H1 (cell line): Measurements from ENCODE around the gene LTBP3. TPM values are rescaled to one million over a fixed set of nuclear protein-coding genes. Genes with fewer than 3 reads are reported as not detected.

Experiments
- CTCF ChIA-PET: fragments of 300-600 bp; sonication (Branson Sonifier 250); formaldehyde crosslinking; loops from one replicate; lab custom pipeline; 2021; ENCODE audit not compliant: partially characterized antibody; lab: Charles Lee
- POLR2A ChIA-PET: fragments of 300-600 bp; sonication (Branson Sonifier 250); formaldehyde crosslinking; loops from one replicate; lab custom pipeline; 2021; ENCODE audit warnings: inconsistent platforms; ENCODE audit not compliant: partially characterized antibody; lab: Charles Lee
- DNase-seq, 2 experiments: peaks; one replicate each; pipeline versions ENCODE4 v3.0.0 to v3.0.0-alpha.2; 2010 to 2022; ENCODE audit warnings: low spot score in 2 of 2, low read depth in 1 of 2, mixed read lengths in 1 of 2
- FAIRE-seq: peaks from 2 replicates; lab custom pipeline; 2011; peaks lifted over from hg19 to GRCh38; lab: Jason Lieb, UNC
- H2AFZ ChIP-seq: 2 replicates; pipeline ENCODE4 v1.8.1; 2012; ENCODE audit warnings: low read length, inconsistent platforms
- H2AK5ac ChIP-seq: 2 replicates; pipeline ENCODE4 v1.6.1; 2013; ENCODE audit warnings: low read depth, low read length
- H2BK120ac ChIP-seq: replicated peaks from 2 replicates; pipeline ENCODE3; 2013; ENCODE audit warnings: low read depth, low read length, inconsistent platforms
- H2BK12ac ChIP-seq: 2 replicates; pipeline ENCODE4 v1.6.1; 2013; ENCODE audit warnings: low read depth, low read length
- H2BK15ac ChIP-seq: 2 replicates; pipeline ENCODE4 v1.6.1; 2013; ENCODE audit warnings: low read length
- H2BK20ac ChIP-seq: 2 replicates; pipeline ENCODE4 v1.6.1; 2013; ENCODE audit warnings: low read length
- H2BK5ac ChIP-seq: 2 replicates; pipeline ENCODE4 v1.6.1; 2013; ENCODE audit warnings: low read depth, low read length
- H3K14ac ChIP-seq: 2 replicates; pipeline ENCODE4 v1.6.1; 2013; ENCODE audit warnings: inconsistent platforms; ENCODE audit not compliant: insufficient read length
- H3K18ac ChIP-seq: 2 replicates; pipeline ENCODE4 v1.6.1; 2013; ENCODE audit warnings: low read length; ENCODE audit errors: extremely low read depth
- H3K23ac ChIP-seq: 2 replicates; pipeline ENCODE4 v1.6.1; 2013; ENCODE audit warnings: inconsistent platforms; ENCODE audit not compliant: insufficient read length
- H3K23me2 ChIP-seq: 2 replicates; pipeline ENCODE4 v1.6.1; 2013; ENCODE audit warnings: low read depth, low read length
- H3K27ac ChIP-seq: 2 replicates; pipeline ENCODE4 v1.6.1; 2011; ENCODE audit warnings: low read depth, low read length, inconsistent platforms
- H3K27me3 ChIP-seq, 4 experiments: replicated peaks in 1 of 4; 1 replicate in 1 of 4; 2 replicates in 3 of 4; pipeline versions ENCODE4 v1.6.1 to v1.8.1; 2011 to 2013; ENCODE audit warnings: low read length in 3 of 4, mild to moderate bottlenecking in 3 of 4, inconsistent platforms in 2 of 4, mixed read lengths in 2 of 4, moderate library complexity in 1 of 4; ENCODE audit not compliant: control insufficient read depth in 3 of 4, insufficient read depth in 3 of 4; ENCODE audit errors: extremely low read depth in 1 of 4
- H3K36me3 ChIP-seq, 4 experiments: 2 replicates each; pipeline versions ENCODE4 v1.6.1 to v1.8.1; 2011 to 2013; ENCODE audit warnings: mild to moderate bottlenecking in 4 of 4, low read length in 3 of 4, moderate library complexity in 2 of 4, control low read depth in 1 of 4, inconsistent platforms in 1 of 4; ENCODE audit not compliant: insufficient read depth in 4 of 4, control insufficient read depth in 2 of 4
- H3K4ac ChIP-seq: replicated peaks from 2 replicates; pipeline ENCODE3; 2013; ENCODE audit warnings: low read length, low read depth, mixed read lengths, inconsistent platforms; ENCODE audit not compliant: insufficient read length
- H3K4me1 ChIP-seq, 4 experiments: replicated peaks in 1 of 4; 1 replicate in 1 of 4; 2 replicates in 3 of 4; pipeline versions ENCODE4 v1.6.1 to v1.8.1; 2011 to 2013; ENCODE audit warnings: low read length in 3 of 4, inconsistent platforms in 2 of 4, mixed read lengths in 1 of 4; ENCODE audit not compliant: insufficient read depth in 4 of 4, control insufficient read depth in 3 of 4
- H3K4me2 ChIP-seq, 2 experiments: 2 replicates each; pipeline versions ENCODE4 v1.6.1 to v1.8.1; 2011 to 2013; ENCODE audit warnings: low read depth in 2 of 2, low read length in 2 of 2, control low read depth in 1 of 2, inconsistent platforms in 1 of 2, mild to moderate bottlenecking in 1 of 2; ENCODE audit not compliant: insufficient read depth in 1 of 2
- H3K4me3 ChIP-seq, 4 experiments: fragments of 200-600, 300-600 bp in 1 of 4; sonication (generic), shearing (Covaris generic), sonication (Bioruptor Twin) in 1 of 4; 2 replicates each; pipeline versions ENCODE4 v1.5.1 to v1.8.1; 2011 to 2016; ENCODE audit warnings: low read length in 4 of 4, low read depth in 3 of 4, control low read depth in 2 of 4, inconsistent platforms in 2 of 4, mild to moderate bottlenecking in 2 of 4, mixed read lengths in 1 of 4, moderate library complexity in 1 of 4; ENCODE audit not compliant: insufficient read depth in 2 of 4; ENCODE audit errors: extremely low read depth in 1 of 4
- H3K56ac ChIP-seq: replicated peaks from 2 replicates; pipeline ENCODE3; 2013; ENCODE audit warnings: low read depth, mild to moderate bottlenecking, mixed read lengths, low read length, inconsistent platforms; ENCODE audit not compliant: insufficient read length
- H3K79me1 ChIP-seq: 2 replicates; pipeline ENCODE4 v1.6.1; 2013; ENCODE audit warnings: low read depth, low read length, control low read depth
- H3K79me2 ChIP-seq, 2 experiments: 2 replicates each; pipeline versions ENCODE4 v1.6.1 to v1.8.1; 2012 to 2013; ENCODE audit warnings: low read length in 2 of 2, mild to moderate bottlenecking in 2 of 2, inconsistent platforms in 1 of 2; ENCODE audit not compliant: insufficient read depth in 2 of 2, control insufficient read depth in 1 of 2
- H3K9ac ChIP-seq, 4 experiments: replicated peaks in 1 of 4; 1 replicate in 1 of 4; 2 replicates in 3 of 4; pipeline versions ENCODE4 v1.6.1 to v1.8.1; 2011 to 2013; ENCODE audit warnings: low read depth in 3 of 4, low read length in 3 of 4, control low read depth in 2 of 4, mild to moderate bottlenecking in 2 of 4, moderate library complexity in 2 of 4, inconsistent platforms in 1 of 4; ENCODE audit errors: extremely low read depth in 1 of 4
- H3K9me3 ChIP-seq, 2 experiments: 2 replicates each; pipeline versions ENCODE4 v1.6.1 to v1.8.1; 2012 to 2013; ENCODE audit warnings: mild to moderate bottlenecking in 2 of 2, moderate library complexity in 2 of 2, control low read depth in 1 of 2, inconsistent platforms in 1 of 2, low read depth in 1 of 2, low read length in 1 of 2, mixed read lengths in 1 of 2; ENCODE audit not compliant: insufficient read depth in 2 of 2
- H4K20me1 ChIP-seq, 2 experiments: replicated peaks in 1 of 2; 2 replicates each; pipeline versions ENCODE3 to v1.8.1; 2011 to 2013; ENCODE audit warnings: inconsistent platforms in 2 of 2, low read length in 2 of 2, mild to moderate bottlenecking in 1 of 2; ENCODE audit not compliant: insufficient read depth in 2 of 2, control insufficient read depth in 1 of 2
- H4K5ac ChIP-seq: 2 replicates; pipeline ENCODE4 v1.6.1; 2013; ENCODE audit warnings: low read length, low read depth, mixed read lengths, inconsistent platforms; ENCODE audit not compliant: insufficient read length
- H4K8ac ChIP-seq: 2 replicates; pipeline ENCODE4 v1.8.0; 2013; ENCODE audit warnings: mild to moderate bottlenecking, moderate library complexity, low read length, inconsistent platforms; ENCODE audit not compliant: insufficient read depth; ENCODE audit errors: extremely low read depth
- H4K91ac ChIP-seq: replicated peaks from 2 replicates; pipeline ENCODE3; 2013; ENCODE audit warnings: low read length, mixed read lengths, inconsistent platforms; ENCODE audit not compliant: insufficient read length
- ATF3 ChIP-seq: IDR thresholded peaks from 2 replicates; pipeline ENCODE4 v1.6.1; 2011; ENCODE audit warnings: low read depth, mild to moderate bottlenecking, low read length; ENCODE audit not compliant: insufficient read depth
- GTF2F1 ChIP-seq: IDR thresholded peaks from 2 replicates; pipeline ENCODE4 v1.6.1; 2012; ENCODE audit warnings: low read depth, low read length, improper control_type of control experiment, borderline replicate concordance
- SAP30 ChIP-seq: fragments of 300-600 bp; sonication (generic); IDR thresholded peaks from 2 replicates; pipeline ENCODE4 v1.7.1; 2012; ENCODE audit warnings: low read length, moderate library complexity, mild to moderate bottlenecking, inconsistent platforms; ENCODE audit not compliant: insufficient read depth, insufficient replicate concordance
- SIRT6 ChIP-seq: IDR thresholded peaks from one replicate; pipeline ENCODE4 v1.7.1; 2012; ENCODE audit warnings: low read length, inconsistent platforms
- SP4 ChIP-seq: IDR thresholded peaks from 2 replicates; pipeline ENCODE4 v1.6.1; 2012; ENCODE audit warnings: low read length, inconsistent platforms
- TEAD4 ChIP-seq: IDR thresholded peaks from 2 replicates; pipeline ENCODE4 v1.6.1; 2012; ENCODE audit warnings: low read depth, low read length, inconsistent platforms, mixed read lengths
- USF2 ChIP-seq: IDR thresholded peaks from 2 replicates; pipeline ENCODE4 v1.6.1; 2011; ENCODE audit warnings: low read length, improper control_type of control experiment
- WGBS, 2 experiments: shearing (Covaris generic) in 1 of 2; methylation state at CpG; one replicate each; pipeline versions ENCODE4 v1.1.6 to v1.1.7; 2013 to 2015; ENCODE audit warnings: low lambda C conversion rate in 2 of 2, mixed read lengths in 2 of 2, inconsistent platforms in 1 of 2, low coverage in 1 of 2, missing lambda C conversion rate in 1 of 2; ENCODE audit not compliant: insufficient replicate concordance in 2 of 2, insufficient coverage in 1 of 2, insufficient read length in 1 of 2; ENCODE audit errors: extremely low coverage in 1 of 2, missing lambda C conversion rate in 1 of 2; 5-methylcytosine and 5-hydroxymethylcytosine counted together
- polyA plus RNA-seq, 7 experiments: library from polyadenylated mRNA; depleted of rRNA in 3 of 7; stranded (reverse) in 5 of 7; unstranded in 2 of 7; fragments of >200 nt in 5 of 7; fragments of 200-250 nt in 2 of 7; gene quantifications; 1 replicate in 5 of 7; 2 replicates in 1 of 7; 4 replicates in 1 of 7; pipeline versions ENCODE4 v1.2.1 to v1.2.3, GENCODE V29; 2011 to 2013; ENCODE audit warnings: missing spikeins in 2 of 7, mixed read lengths in 2 of 7
- total RNA-seq: library from RNA; stranded (reverse); fragmentation: NEBNext Ultra II Directional; extraction: Animal tissue kit (Norgen Biotek cat#: 25700); gene quantifications from 2 replicates; pipeline ENCODE4 v1.2.1, GENCODE V29; 2021
- TF ChIP-seq, protein P1 (sequence below): IDR thresholded peaks from 2 replicates; pipeline ENCODE4 v1.6.1; 2012; ENCODE audit warnings: inconsistent platforms

LTBP3 gene
- total and polyA plus RNA-seq, 2 of the 8 experiments (the other 6 are each of a cell fraction or from before 2014, with no cell fraction given): 12.8 to 17.8 TPM

DNA sequence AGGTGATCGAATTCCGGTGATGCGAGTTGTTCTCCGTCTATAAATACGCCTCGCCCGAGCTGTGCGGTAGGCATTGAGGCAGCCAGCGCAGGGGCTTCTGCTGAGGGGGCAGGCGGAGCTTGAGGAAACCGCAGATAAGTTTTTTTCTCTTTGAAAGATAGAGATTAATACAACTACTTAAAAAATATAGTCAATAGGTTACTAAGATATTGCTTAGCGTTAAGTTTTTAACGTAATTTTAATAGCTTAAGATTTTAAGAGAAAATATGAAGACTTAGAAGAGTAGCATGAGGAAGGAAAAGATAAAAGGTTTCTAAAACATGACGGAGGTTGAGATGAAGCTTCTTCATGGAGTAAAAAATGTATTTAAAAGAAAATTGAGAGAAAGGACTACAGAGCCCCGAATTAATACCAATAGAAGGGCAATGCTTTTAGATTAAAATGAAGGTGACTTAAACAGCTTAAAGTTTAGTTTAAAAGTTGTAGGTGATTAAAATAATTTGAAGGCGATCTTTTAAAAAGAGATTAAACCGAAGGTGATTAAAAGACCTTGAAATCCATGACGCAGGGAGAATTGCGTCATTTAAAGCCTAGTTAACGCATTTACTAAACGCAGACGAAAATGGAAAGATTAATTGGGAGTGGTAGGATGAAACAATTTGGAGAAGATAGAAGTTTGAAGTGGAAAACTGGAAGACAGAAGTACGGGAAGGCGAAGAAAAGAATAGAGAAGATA is 59.0 kb downstream of the LTBP3 start, which contains the start of gene MALAT1:
Gene MALAT1 (plus strand): TSS at position 69 of the 736 bp plus-strand sequence.
- Histone ChIP-seq H3K9me3 (no peaks in the 10 kb centered on the region), H2AFZ (no peak within 1 kb of the TSS), H2BK20ac (peak within 1 kb of the TSS; percentile 23; the same call in 1 of the 2 replicates), H2BK120ac (peak within 1 kb of the TSS; percentile 96), H2AK5ac (peak within 1 kb of the TSS; percentile 99), H3K9ac (peak within 1 kb of the TSS; percentile 95 to 99 (median 96)), H3K27ac (peak within 1 kb of the TSS; percentile 99), H3K4me2 (peak within 1 kb of the TSS; percentile 90 to 98), H4K20me1 (peaks cover 26 to 36% of the 10 kb centered on the region in 2 experiments), H3K79me1 (no peaks in the 10 kb centered on the region), H4K91ac (peak within 1 kb of the TSS; percentile 100), H3K14ac (peak within 1 kb of the TSS; percentile 70), H4K8ac (peak within 1 kb of the TSS; percentile 100; the same call in 1 of the 2 replicates), H3K79me2 (peaks cover 38 to 72% of the 10 kb centered on the region in 2 experiments), H3K18ac (peak within 1 kb of the TSS; percentile 91), H3K23me2 (peaks cover 15% of the 10 kb centered on the region), H2BK12ac (peak within 1 kb of the TSS; percentile 98; the same call in 1 of the 2 replicates), H3K36me3 (peaks cover 21 to 43% (median 30%) of the 10 kb centered on the region in 4 experiments), H2BK5ac (peak within 1 kb of the TSS; percentile 99), H3K4me1 (peaks cover 5 to 12% (median 6%) of the 10 kb centered on the region in 4 experiments; a peak in 6 of 7 replicates), H2BK15ac (peak within 1 kb of the TSS; percentile 83), H3K56ac (peak within 1 kb of the TSS; percentile 96), H3K4ac (peak within 1 kb of the TSS; percentile 97), H3K4me3 (peak within 1 kb of the TSS; percentile 93 to 100 (median 98)), H3K23ac (no peak within 1 kb of the TSS), H4K5ac (peak within 1 kb of the TSS; percentile 96), H3K27me3 (no peaks in the 10 kb centered on the region)
- DNase-seq (peak in 1 of 2 experiments; percentile 99), FAIRE-seq (no peak)
- ChIA-PET POLR2A (interaction anchor here (0.7 to 29.8 kb wide), 46 partner anchors 4 to 382 kb away, joined by 3 to 1569 read pairs (median 6); partner anchors contain the start of genes DPF2, FAM89B, FRMD8 and KCNK7), CTCF (interaction anchor here (1.3 to 29.0 kb wide), 8 partner anchors 8 to 83 kb away, joined by 3 to 809 read pairs (median 12); partner anchors contain the start of gene ZNRD2)
- 1 to 100% methylated on average over 2 to 24 of the region's 24 CpGs for WGBS, 2 experiments
- TF ChIP-seq SAP30 (no peak), GTF2F1 (peak; percentile 99), SP4 (peak; percentile 62; the same call in 1 of the 2 replicates), SIRT6 (no peak), ATF3 (no peak), TEAD4 (peak; percentile 99), USF2 (0 out of 2 replicates have a peak, but pooled peaks have one; percentile 11)
- TF ChIP-seq, protein P1, sequence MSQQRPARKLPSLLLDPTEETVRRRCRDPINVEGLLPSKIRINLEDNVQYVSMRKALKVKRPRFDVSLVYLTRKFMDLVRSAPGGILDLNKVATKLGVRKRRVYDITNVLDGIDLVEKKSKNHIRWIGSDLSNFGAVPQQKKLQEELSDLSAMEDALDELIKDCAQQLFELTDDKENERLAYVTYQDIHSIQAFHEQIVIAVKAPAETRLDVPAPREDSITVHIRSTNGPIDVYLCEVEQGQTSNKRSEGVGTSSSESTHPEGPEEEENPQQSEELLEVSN: no peak
